Kidney (tissue), 22 donors: Measurements from ENCODE around the gene BRCA2. TPM values are rescaled to one million over a fixed set of nuclear protein-coding genes. Genes with fewer than 3 reads are reported as not detected.

Source experiments
- DNase-seq, 5 donors: peaks; one replicate each; pipeline ENCODE4 v3.0.0-alpha.2; 2013 to 2020
- FAIRE-seq: peaks from 2 replicates; lab custom pipeline; 2012; peaks lifted over from hg19 to GRCh38; lab: Jason Lieb, UNC
- H3K27ac ChIP-seq, 2 donors: one replicate each; pipeline ENCODE4 v1.7.0; 2013; ENCODE audit warnings: low read depth in 2 of 2, low read length in 2 of 2, inconsistent platforms in 1 of 2
- H3K27me3 ChIP-seq: one replicate; pipeline ENCODE4 v1.7.1; 2013; ENCODE audit warnings: low read length, inconsistent platforms; ENCODE audit not compliant: control insufficient read depth, insufficient read depth
- H3K36me3 ChIP-seq, 3 donors: one replicate each; pipeline versions ENCODE4 v1.7.0 to v1.7.1; 2013; ENCODE audit warnings: low read length in 3 of 3, control low read depth in 1 of 3, inconsistent platforms in 1 of 3; ENCODE audit not compliant: insufficient read depth in 3 of 3, control insufficient read depth in 2 of 3
- H3K4me1 ChIP-seq, 3 donors: one replicate each; pipeline versions ENCODE4 v1.7.0 to v1.7.1; 2013; ENCODE audit warnings: low read length in 3 of 3, inconsistent platforms in 1 of 3, low read depth in 1 of 3; ENCODE audit not compliant: control insufficient read depth in 2 of 3, insufficient read depth in 2 of 3
- H3K4me3 ChIP-seq, 3 donors: one replicate each; pipeline versions ENCODE4 v1.7.0 to v1.8.1; 2013; ENCODE audit warnings: low read length in 3 of 3, control low read depth in 1 of 3, inconsistent platforms in 1 of 3
- H3K9ac ChIP-seq, 3 donors: one replicate each; pipeline versions ENCODE4 v1.7.0 to v1.7.1; 2013; ENCODE audit warnings: low read length in 3 of 3, control low read depth in 1 of 3, inconsistent platforms in 1 of 3
- H3K9me3 ChIP-seq, 3 donors: one replicate each; pipeline versions ENCODE4 v1.7.0 to v1.7.1; 2013; ENCODE audit warnings: low read length in 3 of 3, control low read depth in 1 of 3, inconsistent platforms in 1 of 3; ENCODE audit not compliant: control insufficient read depth in 2 of 3, insufficient read depth in 1 of 3
- intact Hi-C: fragments of 100-400 bp; cut with DNase I; formaldehyde crosslinking; loops from one replicate; pipeline ENCODE4 v1.11.1; 2022
- long read RNA-seq, 10 donors: library from polyadenylated mRNA in 1 of 10; unstranded in 1 of 10; transcript quantifications; one replicate each; pipeline ENCODE4 v2.0.0 and lab custom pipeline, GENCODE V29; 2021 to 2026
- polyA plus RNA-seq: library from polyadenylated mRNA; stranded (reverse); fragments of 350-450 nt; fragmentation: Illumina TruSeq; extraction: RNeasy Lipid Tissue Mini Kit (QIAGEN cat#74804); gene quantifications from one replicate; pipeline ENCODE4 v1.2.3, GENCODE V29; 2014; ENCODE audit warnings: low read depth, low replicate concordance; ENCODE audit not compliant: insufficient read depth
- total RNA-seq: library from RNA; stranded (reverse); fragmentation: NEBNext Ultra II Directional; extraction: Animal tissue kit (Norgen Biotek cat#: 25700); gene quantifications from one replicate; pipeline ENCODE4 v1.2.1, GENCODE V29; 2021
- TF ChIP-seq, protein P1 (sequence below): IDR thresholded peaks from 3 replicates; pipeline ENCODE4 v1.5.1; 2012; ENCODE audit warnings: mild to moderate bottlenecking, moderate library complexity, borderline replicate concordance; ENCODE audit not compliant: insufficient read depth; ENCODE audit errors: extremely low read depth
- donor health status: control.
- donor health status: control.
- donor health status: control.
- donor health status: control.
- donor health status: control.
- donor health status: DM: yes; HTN: yes; CAD: no.
- donor health status: Normal renal cell carcinoma (clear cell type).

The BRCA2 gene, protein sequence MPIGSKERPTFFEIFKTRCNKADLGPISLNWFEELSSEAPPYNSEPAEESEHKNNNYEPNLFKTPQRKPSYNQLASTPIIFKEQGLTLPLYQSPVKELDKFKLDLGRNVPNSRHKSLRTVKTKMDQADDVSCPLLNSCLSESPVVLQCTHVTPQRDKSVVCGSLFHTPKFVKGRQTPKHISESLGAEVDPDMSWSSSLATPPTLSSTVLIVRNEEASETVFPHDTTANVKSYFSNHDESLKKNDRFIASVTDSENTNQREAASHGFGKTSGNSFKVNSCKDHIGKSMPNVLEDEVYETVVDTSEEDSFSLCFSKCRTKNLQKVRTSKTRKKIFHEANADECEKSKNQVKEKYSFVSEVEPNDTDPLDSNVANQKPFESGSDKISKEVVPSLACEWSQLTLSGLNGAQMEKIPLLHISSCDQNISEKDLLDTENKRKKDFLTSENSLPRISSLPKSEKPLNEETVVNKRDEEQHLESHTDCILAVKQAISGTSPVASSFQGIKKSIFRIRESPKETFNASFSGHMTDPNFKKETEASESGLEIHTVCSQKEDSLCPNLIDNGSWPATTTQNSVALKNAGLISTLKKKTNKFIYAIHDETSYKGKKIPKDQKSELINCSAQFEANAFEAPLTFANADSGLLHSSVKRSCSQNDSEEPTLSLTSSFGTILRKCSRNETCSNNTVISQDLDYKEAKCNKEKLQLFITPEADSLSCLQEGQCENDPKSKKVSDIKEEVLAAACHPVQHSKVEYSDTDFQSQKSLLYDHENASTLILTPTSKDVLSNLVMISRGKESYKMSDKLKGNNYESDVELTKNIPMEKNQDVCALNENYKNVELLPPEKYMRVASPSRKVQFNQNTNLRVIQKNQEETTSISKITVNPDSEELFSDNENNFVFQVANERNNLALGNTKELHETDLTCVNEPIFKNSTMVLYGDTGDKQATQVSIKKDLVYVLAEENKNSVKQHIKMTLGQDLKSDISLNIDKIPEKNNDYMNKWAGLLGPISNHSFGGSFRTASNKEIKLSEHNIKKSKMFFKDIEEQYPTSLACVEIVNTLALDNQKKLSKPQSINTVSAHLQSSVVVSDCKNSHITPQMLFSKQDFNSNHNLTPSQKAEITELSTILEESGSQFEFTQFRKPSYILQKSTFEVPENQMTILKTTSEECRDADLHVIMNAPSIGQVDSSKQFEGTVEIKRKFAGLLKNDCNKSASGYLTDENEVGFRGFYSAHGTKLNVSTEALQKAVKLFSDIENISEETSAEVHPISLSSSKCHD (N-terminal part only)
- total RNA-seq (2.0 TPM), polyA plus RNA-seq (0.02 TPM)
- long read RNA-seq, donor 1, result 0 reads
- long read RNA-seq, donor 2, result 0 reads
- long read RNA-seq, donor 3, result 0 reads
- long read RNA-seq, donor 4, result 0 reads
- long read RNA-seq, donor 5, result 0 reads
- long read RNA-seq, donor 6, result 0 reads
- long read RNA-seq, donor 7, partial matches to known transcripts, result 1 of 1 reads
- long read RNA-seq, donor 7, other reads (novel, unspliced or antisense), result 0 of 1 reads
- long read RNA-seq, donor 8, result 0 reads
- long read RNA-seq, donor 9, result 0 reads
- long read RNA-seq, donor 10, partial matches to known transcripts, result 0 of 1 reads
- long read RNA-seq, donor 10, other reads (novel, unspliced or antisense), result 0 of 1 reads

DNA sequence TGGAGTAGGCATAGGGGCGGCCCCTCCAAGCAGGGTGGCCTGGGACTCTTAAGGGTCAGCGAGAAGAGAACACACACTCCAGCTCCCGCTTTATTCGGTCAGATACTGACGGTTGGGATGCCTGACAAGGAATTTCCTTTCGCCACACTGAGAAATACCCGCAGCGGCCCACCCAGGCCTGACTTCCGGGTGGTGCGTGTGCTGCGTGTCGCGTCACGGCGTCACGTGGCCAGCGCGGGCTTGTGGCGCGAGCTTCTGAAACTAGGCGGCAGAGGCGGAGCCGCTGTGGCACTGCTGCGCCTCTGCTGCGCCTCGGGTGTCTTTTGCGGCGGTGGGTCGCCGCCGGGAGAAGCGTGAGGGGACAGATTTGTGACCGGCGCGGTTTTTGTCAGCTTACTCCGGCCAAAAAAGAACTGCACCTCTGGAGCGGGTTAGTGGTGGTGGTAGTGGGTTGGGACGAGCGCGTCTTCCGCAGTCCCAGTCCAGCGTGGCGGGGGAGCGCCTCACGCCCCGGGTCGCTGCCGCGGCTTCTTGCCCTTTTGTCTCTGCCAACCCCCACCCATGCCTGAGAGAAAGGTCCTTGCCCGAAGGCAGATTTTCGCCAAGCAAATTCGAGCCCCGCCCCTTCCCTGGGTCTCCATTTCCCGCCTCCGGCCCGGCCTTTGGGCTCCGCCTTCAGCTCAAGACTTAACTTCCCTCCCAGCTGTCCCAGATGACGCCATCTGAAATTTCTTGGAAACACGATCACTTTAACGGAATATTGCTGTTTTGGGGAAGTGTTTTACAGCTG lies at the start of gene BRCA2, which contains the start of gene ZAR1L:
TSS of gene BRCA2 (plus strand) at position 271 of the 790 bp plus-strand sequence. CDS start 953 bp downstream, outside the sequence.
TSS of gene ZAR1L (minus strand) at position 126 of the 790 bp plus-strand sequence. CDS start 3,438 bp downstream, outside the sequence.
- FAIRE-seq, result no peak
- Histone ChIP-seq H3K4me1 (peaks cover 0 to 2% (median 0%) of the 10 kb centered on the region in 3 donors), H3K27me3 (no peaks in the 10 kb centered on the region), H3K9ac (peak within 1 kb of the TSS; percentile 64 to 98 (median 98)), H3K27ac (peak within 1 kb of the TSS; percentile 96 to 98), H3K36me3 (no peaks in the 10 kb centered on the region), H3K4me3 (peak within 1 kb of the TSS; percentile 72 to 98 (median 92)), H3K9me3 (no peaks in the 10 kb centered on the region)
- TF ChIP-seq, protein P1, sequence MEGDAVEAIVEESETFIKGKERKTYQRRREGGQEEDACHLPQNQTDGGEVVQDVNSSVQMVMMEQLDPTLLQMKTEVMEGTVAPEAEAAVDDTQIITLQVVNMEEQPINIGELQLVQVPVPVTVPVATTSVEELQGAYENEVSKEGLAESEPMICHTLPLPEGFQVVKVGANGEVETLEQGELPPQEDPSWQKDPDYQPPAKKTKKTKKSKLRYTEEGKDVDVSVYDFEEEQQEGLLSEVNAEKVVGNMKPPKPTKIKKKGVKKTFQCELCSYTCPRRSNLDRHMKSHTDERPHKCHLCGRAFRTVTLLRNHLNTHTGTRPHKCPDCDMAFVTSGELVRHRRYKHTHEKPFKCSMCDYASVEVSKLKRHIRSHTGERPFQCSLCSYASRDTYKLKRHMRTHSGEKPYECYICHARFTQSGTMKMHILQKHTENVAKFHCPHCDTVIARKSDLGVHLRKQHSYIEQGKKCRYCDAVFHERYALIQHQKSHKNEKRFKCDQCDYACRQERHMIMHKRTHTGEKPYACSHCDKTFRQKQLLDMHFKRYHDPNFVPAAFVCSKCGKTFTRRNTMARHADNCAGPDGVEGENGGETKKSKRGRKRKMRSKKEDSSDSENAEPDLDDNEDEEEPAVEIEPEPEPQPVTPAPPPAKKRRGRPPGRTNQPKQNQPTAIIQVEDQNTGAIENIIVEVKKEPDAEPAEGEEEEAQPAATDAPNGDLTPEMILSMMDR, result no peak
- DNase-seq, result peak; percentile 90 to 97 (median 95)
- intact Hi-C loops, result no loop called here

DNA sequence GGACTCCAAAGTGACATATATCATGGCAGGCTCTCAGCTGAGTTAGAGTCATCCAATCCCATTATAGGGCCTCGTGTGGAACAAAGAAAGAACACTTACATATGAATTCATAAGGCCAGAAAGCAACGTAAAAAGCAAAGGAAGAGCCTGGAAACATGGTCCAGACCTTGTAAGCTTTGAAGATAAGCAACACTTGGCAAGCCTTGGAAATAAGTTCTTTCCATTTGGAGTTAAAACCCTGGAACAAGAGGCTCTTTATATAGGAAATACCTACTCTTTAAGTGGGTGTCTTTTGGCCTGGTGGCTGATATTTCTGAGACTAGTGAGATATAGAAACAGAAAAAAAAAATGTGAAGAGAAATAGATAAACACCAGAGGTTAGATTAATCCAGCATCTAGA lies 49.6 kb upstream of the BRCA2 start:
- no peaks in the 10 kb centered on the region for H3K9me3 ChIP-seq
- no peak overlapping the region for H3K9ac ChIP-seq
- no peak overlapping the region for H3K4me3 ChIP-seq
- H3K4me1 ChIP-seq, result no peaks in the 10 kb centered on the region
- peaks cover 0 to 6% (median 3%) of the 10 kb centered on the region in 3 donors for H3K36me3 ChIP-seq
- H3K27ac ChIP-seq, result no peak overlapping the region
- TF ChIP-seq, protein P1, result no peak
- intact Hi-C loops, result no loop called here
- DNase-seq (no peak), FAIRE-seq (no peak)
- H3K27me3 ChIP-seq, result no peaks in the 10 kb centered on the region
